H1 (cell line): ENCODE measurements around the gene PIEZO1. TPM values are rescaled to one million over a fixed set of nuclear protein-coding genes. Genes with fewer than 3 reads are reported as not detected.

ENCODE experiments used
- CTCF ChIA-PET: fragments of 300-600 bp; sonication (Branson Sonifier 250); formaldehyde crosslinking; loops from one replicate; lab custom pipeline; 2021; ENCODE audit not compliant: partially characterized antibody; lab: Charles Lee
- POLR2A ChIA-PET: fragments of 300-600 bp; sonication (Branson Sonifier 250); formaldehyde crosslinking; loops from one replicate; lab custom pipeline; 2021; ENCODE audit warnings: inconsistent platforms; ENCODE audit not compliant: partially characterized antibody; lab: Charles Lee
- DNase-seq, 2 experiments: peaks; one replicate each; pipeline versions ENCODE4 v3.0.0 to v3.0.0-alpha.2; 2010 to 2022; ENCODE audit warnings: low spot score in 2 of 2, low read depth in 1 of 2, mixed read lengths in 1 of 2
- FAIRE-seq: peaks from 2 replicates; lab custom pipeline; 2011; peaks lifted over from hg19 to GRCh38; lab: Jason Lieb, UNC
- H2AFZ ChIP-seq: 2 replicates; pipeline ENCODE4 v1.8.1; 2012; ENCODE audit warnings: low read length, inconsistent platforms
- H2AK5ac ChIP-seq: 2 replicates; pipeline ENCODE4 v1.6.1; 2013; ENCODE audit warnings: low read depth, low read length
- H2BK120ac ChIP-seq: replicated peaks from 2 replicates; pipeline ENCODE3; 2013; ENCODE audit warnings: low read depth, low read length, inconsistent platforms
- H2BK12ac ChIP-seq: 2 replicates; pipeline ENCODE4 v1.6.1; 2013; ENCODE audit warnings: low read depth, low read length
- H2BK15ac ChIP-seq: 2 replicates; pipeline ENCODE4 v1.6.1; 2013; ENCODE audit warnings: low read length
- H2BK20ac ChIP-seq: 2 replicates; pipeline ENCODE4 v1.6.1; 2013; ENCODE audit warnings: low read length
- H2BK5ac ChIP-seq: 2 replicates; pipeline ENCODE4 v1.6.1; 2013; ENCODE audit warnings: low read depth, low read length
- H3K14ac ChIP-seq: 2 replicates; pipeline ENCODE4 v1.6.1; 2013; ENCODE audit warnings: inconsistent platforms; ENCODE audit not compliant: insufficient read length
- H3K18ac ChIP-seq: 2 replicates; pipeline ENCODE4 v1.6.1; 2013; ENCODE audit warnings: low read length; ENCODE audit errors: extremely low read depth
- H3K23ac ChIP-seq: 2 replicates; pipeline ENCODE4 v1.6.1; 2013; ENCODE audit warnings: inconsistent platforms; ENCODE audit not compliant: insufficient read length
- H3K23me2 ChIP-seq: 2 replicates; pipeline ENCODE4 v1.6.1; 2013; ENCODE audit warnings: low read depth, low read length
- H3K27ac ChIP-seq: 2 replicates; pipeline ENCODE4 v1.6.1; 2011; ENCODE audit warnings: low read depth, low read length, inconsistent platforms
- H3K27me3 ChIP-seq, 4 experiments: replicated peaks in 1 of 4; 1 replicate in 1 of 4; 2 replicates in 3 of 4; pipeline versions ENCODE4 v1.6.1 to v1.8.1; 2011 to 2013; ENCODE audit warnings: low read length in 3 of 4, mild to moderate bottlenecking in 3 of 4, inconsistent platforms in 2 of 4, mixed read lengths in 2 of 4, moderate library complexity in 1 of 4; ENCODE audit not compliant: control insufficient read depth in 3 of 4, insufficient read depth in 3 of 4; ENCODE audit errors: extremely low read depth in 1 of 4
- H3K36me3 ChIP-seq, 4 experiments: 2 replicates each; pipeline versions ENCODE4 v1.6.1 to v1.8.1; 2011 to 2013; ENCODE audit warnings: mild to moderate bottlenecking in 4 of 4, low read length in 3 of 4, moderate library complexity in 2 of 4, control low read depth in 1 of 4, inconsistent platforms in 1 of 4; ENCODE audit not compliant: insufficient read depth in 4 of 4, control insufficient read depth in 2 of 4
- H3K4ac ChIP-seq: replicated peaks from 2 replicates; pipeline ENCODE3; 2013; ENCODE audit warnings: low read length, low read depth, mixed read lengths, inconsistent platforms; ENCODE audit not compliant: insufficient read length
- H3K4me1 ChIP-seq, 4 experiments: replicated peaks in 1 of 4; 1 replicate in 1 of 4; 2 replicates in 3 of 4; pipeline versions ENCODE4 v1.6.1 to v1.8.1; 2011 to 2013; ENCODE audit warnings: low read length in 3 of 4, inconsistent platforms in 2 of 4, mixed read lengths in 1 of 4; ENCODE audit not compliant: insufficient read depth in 4 of 4, control insufficient read depth in 3 of 4
- H3K4me2 ChIP-seq, 2 experiments: 2 replicates each; pipeline versions ENCODE4 v1.6.1 to v1.8.1; 2011 to 2013; ENCODE audit warnings: low read depth in 2 of 2, low read length in 2 of 2, control low read depth in 1 of 2, inconsistent platforms in 1 of 2, mild to moderate bottlenecking in 1 of 2; ENCODE audit not compliant: insufficient read depth in 1 of 2
- H3K4me3 ChIP-seq, 4 experiments: fragments of 200-600, 300-600 bp in 1 of 4; sonication (generic), shearing (Covaris generic), sonication (Bioruptor Twin) in 1 of 4; 2 replicates each; pipeline versions ENCODE4 v1.5.1 to v1.8.1; 2011 to 2016; ENCODE audit warnings: low read length in 4 of 4, low read depth in 3 of 4, control low read depth in 2 of 4, inconsistent platforms in 2 of 4, mild to moderate bottlenecking in 2 of 4, mixed read lengths in 1 of 4, moderate library complexity in 1 of 4; ENCODE audit not compliant: insufficient read depth in 2 of 4; ENCODE audit errors: extremely low read depth in 1 of 4
- H3K56ac ChIP-seq: replicated peaks from 2 replicates; pipeline ENCODE3; 2013; ENCODE audit warnings: low read depth, mild to moderate bottlenecking, mixed read lengths, low read length, inconsistent platforms; ENCODE audit not compliant: insufficient read length
- H3K79me1 ChIP-seq: 2 replicates; pipeline ENCODE4 v1.6.1; 2013; ENCODE audit warnings: low read depth, low read length, control low read depth
- H3K79me2 ChIP-seq, 2 experiments: 2 replicates each; pipeline versions ENCODE4 v1.6.1 to v1.8.1; 2012 to 2013; ENCODE audit warnings: low read length in 2 of 2, mild to moderate bottlenecking in 2 of 2, inconsistent platforms in 1 of 2; ENCODE audit not compliant: insufficient read depth in 2 of 2, control insufficient read depth in 1 of 2
- H3K9ac ChIP-seq, 4 experiments: replicated peaks in 1 of 4; 1 replicate in 1 of 4; 2 replicates in 3 of 4; pipeline versions ENCODE4 v1.6.1 to v1.8.1; 2011 to 2013; ENCODE audit warnings: low read depth in 3 of 4, low read length in 3 of 4, control low read depth in 2 of 4, mild to moderate bottlenecking in 2 of 4, moderate library complexity in 2 of 4, inconsistent platforms in 1 of 4; ENCODE audit errors: extremely low read depth in 1 of 4
- H3K9me3 ChIP-seq, 2 experiments: 2 replicates each; pipeline versions ENCODE4 v1.6.1 to v1.8.1; 2012 to 2013; ENCODE audit warnings: mild to moderate bottlenecking in 2 of 2, moderate library complexity in 2 of 2, control low read depth in 1 of 2, inconsistent platforms in 1 of 2, low read depth in 1 of 2, low read length in 1 of 2, mixed read lengths in 1 of 2; ENCODE audit not compliant: insufficient read depth in 2 of 2
- H4K20me1 ChIP-seq, 2 experiments: replicated peaks in 1 of 2; 2 replicates each; pipeline versions ENCODE3 to v1.8.1; 2011 to 2013; ENCODE audit warnings: inconsistent platforms in 2 of 2, low read length in 2 of 2, mild to moderate bottlenecking in 1 of 2; ENCODE audit not compliant: insufficient read depth in 2 of 2, control insufficient read depth in 1 of 2
- H4K5ac ChIP-seq: 2 replicates; pipeline ENCODE4 v1.6.1; 2013; ENCODE audit warnings: low read length, low read depth, mixed read lengths, inconsistent platforms; ENCODE audit not compliant: insufficient read length
- H4K8ac ChIP-seq: 2 replicates; pipeline ENCODE4 v1.8.0; 2013; ENCODE audit warnings: mild to moderate bottlenecking, moderate library complexity, low read length, inconsistent platforms; ENCODE audit not compliant: insufficient read depth; ENCODE audit errors: extremely low read depth
- H4K91ac ChIP-seq: replicated peaks from 2 replicates; pipeline ENCODE3; 2013; ENCODE audit warnings: low read length, mixed read lengths, inconsistent platforms; ENCODE audit not compliant: insufficient read length
- CBX8 ChIP-seq: fragments of 300-800, 300-1000 bp; sonication (generic); IDR thresholded peaks from 2 replicates; pipeline ENCODE4 v1.7.1; 2016; ENCODE audit warnings: low read depth, low read length, borderline replicate concordance
- NANOG ChIP-seq: IDR thresholded peaks from 2 replicates; pipeline ENCODE4 v1.6.1; 2011; ENCODE audit warnings: low read length, low read depth, mild to moderate bottlenecking, inconsistent platforms; ENCODE audit not compliant: insufficient read depth, poor library complexity, severe bottlenecking
- RAD21 ChIP-seq, 2 experiments: IDR thresholded peaks in 1 of 2; conservative IDR thresholded peaks in 1 of 2; 2 replicates each; pipeline ENCODE4 v1.6.1; 2011; ENCODE audit warnings: low read depth in 2 of 2, low read length in 2 of 2, improper control_type of control experiment in 1 of 2, inconsistent platforms in 1 of 2, mild to moderate bottlenecking in 1 of 2, moderate library complexity in 1 of 2
- SIN3A ChIP-seq, 2 experiments: IDR thresholded peaks in 1 of 2; conservative IDR thresholded peaks in 1 of 2; 2 replicates each; pipeline ENCODE4 v1.6.1; 2011 to 2012; ENCODE audit warnings: low read length in 2 of 2, improper control_type of control experiment in 1 of 2, low read depth in 1 of 2, mild to moderate bottlenecking in 1 of 2
- SRF ChIP-seq: IDR thresholded peaks from 2 replicates; pipeline ENCODE4 v1.6.1; 2011; ENCODE audit warnings: mild to moderate bottlenecking, low read depth, low read length, moderate library complexity
- WGBS, 2 experiments: shearing (Covaris generic) in 1 of 2; methylation state at CpG; one replicate each; pipeline versions ENCODE4 v1.1.6 to v1.1.7; 2013 to 2015; ENCODE audit warnings: low lambda C conversion rate in 2 of 2, mixed read lengths in 2 of 2, inconsistent platforms in 1 of 2, low coverage in 1 of 2, missing lambda C conversion rate in 1 of 2; ENCODE audit not compliant: insufficient replicate concordance in 2 of 2, insufficient coverage in 1 of 2, insufficient read length in 1 of 2; ENCODE audit errors: extremely low coverage in 1 of 2, missing lambda C conversion rate in 1 of 2; 5-methylcytosine and 5-hydroxymethylcytosine counted together
- polyA plus RNA-seq, 7 experiments: library from polyadenylated mRNA; depleted of rRNA in 3 of 7; stranded (reverse) in 5 of 7; unstranded in 2 of 7; fragments of >200 nt in 5 of 7; fragments of 200-250 nt in 2 of 7; gene quantifications; 1 replicate in 5 of 7; 2 replicates in 1 of 7; 4 replicates in 1 of 7; pipeline versions ENCODE4 v1.2.1 to v1.2.3, GENCODE V29; 2011 to 2013; ENCODE audit warnings: missing spikeins in 2 of 7, mixed read lengths in 2 of 7
- total RNA-seq: library from RNA; stranded (reverse); fragmentation: NEBNext Ultra II Directional; extraction: Animal tissue kit (Norgen Biotek cat#: 25700); gene quantifications from 2 replicates; pipeline ENCODE4 v1.2.1, GENCODE V29; 2021
- TF ChIP-seq, protein P1 (sequence below), 3 experiments: IDR thresholded peaks; 1 replicate in 2 of 3; 2 replicates in 1 of 3; pipeline versions ENCODE4 v1.5.1 to v1.6.1; 2011; ENCODE audit warnings: low read length in 3 of 3, mild to moderate bottlenecking in 3 of 3, inconsistent platforms in 2 of 3, low read depth in 1 of 3, moderate library complexity in 1 of 3; ENCODE audit not compliant: insufficient read depth in 1 of 3; ENCODE audit errors: control extremely low read depth in 1 of 3

The PIEZO1 gene
- total and polyA plus RNA-seq, 2 of the 8 experiments (the other 6 are each of a cell fraction or from before 2014, with no cell fraction given), result 42.3 to 67.5 TPM

DNA sequence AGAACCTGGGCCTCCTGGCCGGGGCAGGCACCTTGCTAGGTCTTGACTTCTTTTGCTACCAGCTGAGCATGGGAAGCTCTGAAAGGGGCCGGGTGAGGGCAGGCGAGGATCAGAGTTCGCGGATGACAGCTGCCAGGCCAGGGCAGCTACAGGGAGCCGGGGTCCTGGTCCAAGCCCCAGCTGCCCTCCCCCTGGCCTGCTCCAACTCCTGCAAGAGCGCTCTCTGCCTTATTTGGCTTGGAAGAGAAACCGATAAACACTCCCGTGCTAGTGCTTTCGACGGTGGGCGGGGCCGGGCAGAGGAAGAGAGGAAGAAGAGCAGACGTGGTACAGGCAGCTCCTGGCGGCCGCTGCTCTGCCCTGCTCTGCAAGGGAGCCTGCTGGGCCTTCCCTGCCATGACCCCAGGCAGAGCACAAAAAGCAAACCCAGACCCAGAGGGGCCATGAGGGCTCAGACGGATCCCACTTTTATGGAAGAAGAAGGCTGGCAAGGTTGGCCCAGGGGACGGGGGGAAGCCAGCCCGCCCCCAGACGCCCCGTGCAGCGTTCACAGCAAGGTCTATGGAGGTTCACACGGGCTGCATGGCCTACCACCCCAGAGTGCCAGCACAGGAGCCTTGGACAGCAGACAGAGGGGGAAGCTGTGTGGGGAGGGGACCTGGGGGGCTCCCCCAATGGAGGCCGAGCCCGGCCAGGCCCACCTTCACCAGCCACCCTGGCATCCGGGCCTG, 25.6 kb downstream of the PIEZO1 start:
- TF ChIP-seq SRF (peak; percentile 89), NANOG (no peak), RAD21 (IDR thresholded peaks at IDR 0.05 in 1 of 2, conservative IDR thresholded peaks at IDR 0.05 in 1 of 2; ENCODE audit: low read depth in 2 of 2, low read length in 2 of 2) (peak; percentile 37 to 50; a peak in 3 of 4 replicates), SIN3A (conservative IDR thresholded peaks at IDR 0.05 in 1 of 2, IDR thresholded peaks at IDR 0.05 in 1 of 2; ENCODE audit: low read depth in 1 of 2, low read length in 2 of 2) (0 out of 4 replicates have a peak, but pooled peaks of 1 of the 2 experiments have one; percentile 43), CBX8 (no peak)
- TF ChIP-seq, protein P1, sequence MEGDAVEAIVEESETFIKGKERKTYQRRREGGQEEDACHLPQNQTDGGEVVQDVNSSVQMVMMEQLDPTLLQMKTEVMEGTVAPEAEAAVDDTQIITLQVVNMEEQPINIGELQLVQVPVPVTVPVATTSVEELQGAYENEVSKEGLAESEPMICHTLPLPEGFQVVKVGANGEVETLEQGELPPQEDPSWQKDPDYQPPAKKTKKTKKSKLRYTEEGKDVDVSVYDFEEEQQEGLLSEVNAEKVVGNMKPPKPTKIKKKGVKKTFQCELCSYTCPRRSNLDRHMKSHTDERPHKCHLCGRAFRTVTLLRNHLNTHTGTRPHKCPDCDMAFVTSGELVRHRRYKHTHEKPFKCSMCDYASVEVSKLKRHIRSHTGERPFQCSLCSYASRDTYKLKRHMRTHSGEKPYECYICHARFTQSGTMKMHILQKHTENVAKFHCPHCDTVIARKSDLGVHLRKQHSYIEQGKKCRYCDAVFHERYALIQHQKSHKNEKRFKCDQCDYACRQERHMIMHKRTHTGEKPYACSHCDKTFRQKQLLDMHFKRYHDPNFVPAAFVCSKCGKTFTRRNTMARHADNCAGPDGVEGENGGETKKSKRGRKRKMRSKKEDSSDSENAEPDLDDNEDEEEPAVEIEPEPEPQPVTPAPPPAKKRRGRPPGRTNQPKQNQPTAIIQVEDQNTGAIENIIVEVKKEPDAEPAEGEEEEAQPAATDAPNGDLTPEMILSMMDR (IDR thresholded peaks at IDR 0.05; ENCODE audit: control extremely low read depth in 1 of 3, insufficient read depth in 1 of 3, low read depth in 1 of 3, low read length in 3 of 3), result peak in 2 of 3 experiments; percentile 4 to 18; a peak in 1 of 4 replicates
- Histone ChIP-seq H3K23ac (no peak overlapping the region), H3K23me2 (no peaks in the 10 kb centered on the region), H2BK120ac (no peak overlapping the region), H3K18ac (no peak overlapping the region; the same call in 1 of the 2 replicates), H3K27me3 (no peaks in the 10 kb centered on the region), H2BK15ac (no peak overlapping the region), H3K4me2 (peak overlapping the region in 1 of 2 experiments; percentile 16; a peak in 1 of 4 replicates), H2BK20ac (no peak overlapping the region), H3K9me3 (no peaks in the 10 kb centered on the region), H4K91ac (no peak overlapping the region), H3K9ac (no peak overlapping the region), H4K20me1 (peaks cover 0 to 11% of the 10 kb centered on the region in 2 experiments), H3K36me3 (no peaks in the 10 kb centered on the region), H3K4me1 (peaks cover 4 to 38% (median 27%) of the 10 kb centered on the region in 4 experiments), H3K4me3 (no peak overlapping the region), H4K8ac (peak overlapping the region; percentile 82), H3K79me2 (no peaks in the 10 kb centered on the region; a peak in 1 of 4 replicates), H3K4ac (no peak overlapping the region), H3K79me1 (peaks cover 5% of the 10 kb centered on the region), H4K5ac (no peak overlapping the region), H3K56ac (no peak overlapping the region), H3K27ac (no peak overlapping the region), H3K14ac (no peak overlapping the region), H2BK5ac (no peak overlapping the region), H2AK5ac (no peak overlapping the region), H2AFZ (no peak overlapping the region), H2BK12ac (no peak overlapping the region)
- no peak for FAIRE-seq
- WGBS, 2 experiments, result 60% methylated on average over 23 of the region's 26 CpGs; no CpG with 5 or more reads in 1 of the 2 experiments
- ChIA-PET POLR2A (interaction anchor here (0.8 to 2.2 kb wide), 7 partner anchors 13 to 53 kb away, joined by 3 to 8 read pairs (median 4); no protein-coding TSS in a partner anchor), CTCF (interaction anchor here (0.7 to 25.0 kb wide), 12 partner anchors 8 to 86 kb away, joined by 3 to 251 read pairs (median 4); partner anchors contain the start of gene PIEZO1)
- no peak for DNase-seq
